C4-2B (cell line): ENCODE measurements around the gene MAP4K3.

Experiments used
- CTCF ChIP-seq: fragments of 450-650 bp; conservative IDR thresholded peaks from 2 replicates; pipeline ENCODE4 v1.5.1; 2017; ENCODE audit warnings: mild to moderate bottlenecking
- ZFX ChIP-seq: fragments of 450-650 bp; IDR thresholded peaks from 2 replicates; pipeline ENCODE4 v1.6.1; 2017

- TF ChIP-seq CTCF (no peak), ZFX (no peak)
Observed at GRCh38 chr2:39275016-39275415, 162.1 kb downstream of the MAP4K3 start.
